GM21447 (cell line): ENCODE results near the gene IKZF2.

Experiments
- ATAC-seq: cut with Tn5 transposase; IDR thresholded peaks from one replicate; pipeline ENCODE4 v1.9.1; 2021; ENCODE audit not compliant: unreplicated experiment

The IKZF2 gene

GRCh38 chr2:213151437-213152064, at the start of gene IKZF2:
Gene IKZF2 (minus strand): TSS chr2:213151612. CDS start chr2:213148629, 2,983 bp downstream.
- ATAC-seq: peak; percentile 57

DNA sequence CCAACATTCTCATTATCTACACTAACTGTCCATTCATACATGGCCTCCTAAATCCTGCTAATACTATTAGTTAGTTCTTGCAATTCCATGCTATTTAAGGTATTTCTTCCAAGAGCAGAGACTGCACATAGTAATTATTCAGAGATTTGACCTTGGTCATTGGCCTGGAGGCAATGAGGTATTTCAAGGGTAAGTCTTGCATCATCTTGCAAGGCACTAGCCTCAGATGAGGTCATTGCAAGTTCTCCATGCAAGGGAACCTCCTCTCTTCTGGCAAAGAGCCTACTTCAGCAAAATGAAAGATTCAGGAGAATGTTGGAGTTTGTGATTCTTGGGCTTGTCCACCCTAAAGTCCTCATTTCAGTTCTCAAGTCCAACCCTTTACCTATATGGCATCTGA, 48.5 kb upstream of the IKZF2 start:
- ATAC-seq: no peak

DNA sequence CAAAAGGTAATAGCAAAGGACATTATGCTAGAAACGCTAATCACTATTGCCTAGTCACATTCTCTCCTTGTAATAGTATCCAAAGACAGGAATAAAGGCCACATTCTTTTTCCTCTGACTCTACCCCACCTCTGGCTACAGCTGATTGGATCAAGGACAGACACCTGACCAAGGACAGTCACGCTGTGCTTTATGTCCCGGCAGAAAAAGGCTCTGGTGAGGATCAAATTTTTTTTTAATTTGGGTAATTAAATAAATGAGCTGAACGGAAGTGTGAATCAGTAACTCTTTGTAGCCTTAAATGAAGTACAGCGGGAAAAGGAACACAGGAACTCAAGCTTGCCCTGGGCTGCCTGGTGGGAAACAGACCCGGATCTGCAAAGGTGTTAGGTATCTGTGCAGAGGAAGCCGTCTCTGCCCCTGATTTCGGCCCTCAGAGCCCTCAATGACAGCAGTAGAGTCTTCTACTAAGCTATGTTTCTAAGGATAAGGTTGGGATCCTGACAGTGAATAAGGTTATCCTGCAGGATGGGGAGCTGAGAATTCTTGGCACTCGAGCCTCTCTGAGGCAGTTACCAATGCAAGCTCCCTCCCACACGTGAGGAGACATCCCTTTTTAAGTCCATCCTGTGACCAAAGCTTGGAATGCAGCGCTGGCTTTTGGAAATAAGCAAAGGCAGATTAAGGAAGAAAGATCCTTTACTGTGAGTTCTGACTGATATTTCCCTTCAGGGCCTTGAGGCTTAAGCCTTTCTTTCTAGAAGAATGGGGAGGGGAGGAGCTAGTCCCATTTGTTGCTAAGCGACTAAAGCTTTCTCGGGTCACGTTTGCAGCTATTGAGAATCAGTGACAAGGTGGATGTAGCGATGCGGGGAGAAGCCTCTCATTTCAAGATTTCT, 37.8 kb upstream of the IKZF2 start:
- no peak for ATAC-seq

DNA sequence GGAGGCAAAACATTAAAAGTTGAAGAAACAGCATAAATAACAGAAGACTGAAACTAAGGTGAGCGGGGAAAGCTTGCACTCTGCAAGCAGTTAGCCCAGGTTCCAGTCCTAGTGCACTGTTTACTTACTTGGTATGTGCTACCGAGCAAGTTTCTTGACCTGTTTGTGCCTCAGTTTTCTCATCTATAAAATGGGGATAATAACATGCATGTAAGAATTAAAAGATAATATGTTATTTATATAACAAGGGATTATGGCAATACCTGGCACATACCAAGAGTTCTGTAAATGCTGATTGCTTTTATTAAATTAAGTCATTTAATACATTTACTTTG, 37.1 kb upstream of the IKZF2 start:
- no peak for ATAC-seq

DNA sequence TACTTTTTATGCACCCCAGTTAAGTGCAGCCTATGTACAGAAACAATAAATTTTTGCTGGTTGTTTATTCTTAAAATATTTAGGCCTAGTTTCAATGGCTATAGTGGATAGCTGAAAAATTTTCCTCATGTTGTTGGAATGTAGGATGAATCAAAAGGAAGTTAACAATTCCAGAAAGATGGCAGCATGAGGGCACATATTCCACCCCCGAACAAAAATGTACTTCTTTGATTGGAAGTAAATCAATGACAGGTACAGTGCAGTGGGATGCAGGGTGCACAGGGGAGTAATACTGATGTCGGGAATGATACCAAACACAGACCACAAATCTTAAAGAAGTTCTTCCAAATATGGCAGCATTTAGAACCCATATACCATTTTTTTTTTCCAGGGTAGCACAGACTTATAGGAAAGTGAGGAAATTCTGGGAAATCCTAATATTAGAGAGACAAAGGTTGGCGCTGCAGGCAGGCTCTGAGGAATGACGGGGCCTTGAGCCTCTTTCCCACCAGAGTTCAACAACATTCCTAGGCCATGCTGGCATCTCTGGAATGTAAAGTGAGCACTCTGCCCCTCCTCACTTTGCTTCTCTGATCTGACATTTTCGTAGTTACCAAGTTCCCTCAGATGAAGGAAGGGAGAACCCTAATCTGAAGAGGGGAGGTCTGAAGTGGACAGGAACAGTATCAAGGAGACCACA, 36.6 kb upstream of the IKZF2 start:
- no peak for ATAC-seq

- no peak for ATAC-seq
These were observed 36.0 kb upstream of the IKZF2 start for GRCh38 chr2:213187386-213187785.

DNA sequence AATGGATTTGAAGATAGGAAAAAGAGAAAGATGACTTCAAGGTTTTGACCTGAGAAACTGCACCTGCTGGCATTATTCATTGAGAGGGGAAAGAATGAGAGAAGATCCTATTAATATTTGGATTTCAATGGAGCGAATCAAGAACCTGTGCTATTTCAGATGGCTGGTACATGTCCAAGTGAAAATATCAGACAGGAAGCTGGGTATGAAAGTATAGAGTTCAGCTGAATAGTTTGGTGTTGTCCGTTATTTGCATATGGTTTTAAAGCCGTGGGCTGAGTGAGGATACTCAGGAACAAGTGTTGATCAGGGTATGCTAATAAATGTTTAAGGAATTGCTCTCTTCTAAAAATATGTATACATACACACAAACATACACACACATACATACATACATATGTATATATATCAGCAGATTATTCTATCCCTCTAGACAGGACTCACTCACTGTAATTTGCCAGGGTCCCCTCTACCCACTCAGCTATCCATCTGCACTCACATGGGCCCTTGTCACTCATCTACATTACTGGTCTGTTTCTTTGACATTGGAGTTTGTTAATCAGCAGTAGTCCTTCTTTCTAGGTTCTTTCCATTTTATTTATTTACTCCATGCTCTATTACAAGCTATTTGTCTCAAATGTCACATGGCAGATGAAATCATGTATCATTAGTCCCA, 33.9 kb upstream of the IKZF2 start:
- peak; percentile 98 for ATAC-seq

GRCh38 chr2:213181712-213182111, 30.3 kb upstream of the IKZF2 start:
- no peak for ATAC-seq

GRCh38 chr2:213177679-213178078, 26.3 kb upstream of the IKZF2 start:
- ATAC-seq: no peak

DNA sequence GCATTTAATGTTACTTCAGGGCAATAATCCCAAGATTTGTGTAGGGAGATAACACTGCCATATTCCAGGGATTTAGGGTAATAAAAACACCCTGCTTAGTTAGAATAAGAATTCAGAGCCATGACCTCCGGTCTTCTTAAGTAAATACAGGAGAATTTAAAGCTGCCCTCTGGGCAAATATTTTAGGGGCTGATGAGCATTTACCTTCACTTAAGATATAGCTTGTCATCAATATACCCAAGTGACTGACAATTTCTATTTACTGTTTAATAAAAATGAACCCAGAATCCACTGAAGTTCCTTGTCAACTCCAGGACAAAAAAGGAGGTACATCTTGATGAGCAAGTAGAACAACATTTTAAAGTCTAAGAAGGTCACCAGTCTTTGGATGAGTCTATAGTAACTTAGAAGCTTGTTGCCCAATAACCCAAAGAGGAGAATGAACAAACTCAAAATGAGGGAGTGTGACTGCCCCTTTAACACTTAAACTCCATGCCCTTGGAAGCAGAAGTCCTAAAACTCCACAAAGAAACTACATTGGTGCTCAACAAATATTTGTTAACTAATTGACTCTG, 24.3 kb upstream of the IKZF2 start:
- ATAC-seq: no peak

DNA sequence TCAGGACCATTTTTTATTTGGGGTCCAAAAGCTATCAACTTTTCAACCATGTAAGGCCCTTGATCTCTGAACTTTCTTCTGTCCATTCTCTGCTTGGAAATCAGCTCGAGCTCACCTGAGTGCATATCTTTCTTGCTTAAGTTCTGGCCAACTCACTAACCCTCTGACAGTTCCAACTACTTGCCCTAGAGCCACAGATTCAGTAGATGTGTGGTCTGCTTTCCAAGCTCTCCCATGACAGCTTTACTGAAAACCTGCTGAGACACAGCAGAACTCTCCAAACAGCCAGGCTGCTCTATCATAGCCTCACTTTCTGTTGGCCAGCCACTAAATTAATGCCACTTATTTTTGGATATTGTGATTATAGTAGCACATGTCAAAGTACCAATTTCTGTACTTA, 21.2 kb upstream of the IKZF2 start:
- no peak for ATAC-seq

DNA sequence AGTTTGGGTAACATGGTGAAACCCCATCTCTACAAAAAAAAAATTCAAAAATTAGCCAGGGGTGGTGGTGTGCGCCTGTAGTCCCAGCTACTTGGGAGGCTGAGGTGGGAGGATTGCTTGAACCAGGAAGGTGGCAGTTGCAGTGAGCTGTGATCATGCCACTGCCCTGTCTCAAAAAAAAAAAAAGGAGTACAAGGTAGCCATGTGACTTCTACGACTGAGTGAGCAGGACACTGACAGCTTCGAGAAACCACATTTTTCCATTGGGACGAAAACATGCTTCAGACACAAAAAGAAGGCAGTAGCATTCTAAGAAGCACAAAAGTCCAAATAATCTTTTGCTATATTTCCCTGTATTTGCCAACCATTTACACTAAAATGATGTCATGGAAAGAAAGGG, 19.7 kb upstream of the IKZF2 start:
- ATAC-seq: no peak

- ATAC-seq: no peak
These were observed 16.0 kb upstream of the IKZF2 start for GRCh38 chr2:213167271-213167930.

DNA sequence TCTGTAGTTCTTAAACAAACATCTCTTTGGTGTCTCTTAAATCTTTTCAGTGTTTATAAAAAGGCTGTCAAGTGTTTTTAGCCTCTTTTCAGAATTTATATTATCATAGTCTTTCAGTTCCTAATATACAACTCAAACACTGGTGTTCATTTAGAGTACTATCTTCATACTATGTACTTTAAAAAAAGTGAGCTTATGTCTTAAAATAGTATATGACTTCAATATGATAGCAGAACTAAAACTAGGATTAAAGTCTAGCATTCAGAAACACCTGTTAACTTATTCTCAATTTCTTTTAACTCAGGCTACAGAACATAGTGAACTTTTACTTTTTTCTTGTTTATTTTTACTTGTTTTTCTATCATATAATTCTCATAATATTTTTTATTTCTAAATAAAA, 14.7 kb upstream of the IKZF2 start:
- peak; percentile 99 for ATAC-seq

DNA sequence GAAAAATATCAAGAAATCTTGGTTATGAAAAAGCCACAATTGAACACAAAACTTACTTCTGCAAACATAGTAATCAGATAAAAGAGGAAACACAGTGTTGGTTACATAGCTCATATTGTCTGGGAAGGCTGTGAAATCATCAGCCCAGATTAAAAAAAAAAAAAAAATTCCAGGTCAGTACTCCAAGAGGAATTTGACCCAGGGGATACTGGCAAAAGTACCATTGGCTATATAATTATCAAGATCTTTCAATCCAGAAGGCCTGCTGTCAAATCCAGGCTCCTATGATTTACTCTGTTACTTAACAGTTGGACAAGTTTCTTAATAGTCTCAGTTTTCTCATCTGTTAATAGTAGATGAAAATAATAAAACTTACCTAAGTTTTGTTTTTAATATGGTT, 12.9 kb upstream of the IKZF2 start:
- no peak for ATAC-seq

DNA sequence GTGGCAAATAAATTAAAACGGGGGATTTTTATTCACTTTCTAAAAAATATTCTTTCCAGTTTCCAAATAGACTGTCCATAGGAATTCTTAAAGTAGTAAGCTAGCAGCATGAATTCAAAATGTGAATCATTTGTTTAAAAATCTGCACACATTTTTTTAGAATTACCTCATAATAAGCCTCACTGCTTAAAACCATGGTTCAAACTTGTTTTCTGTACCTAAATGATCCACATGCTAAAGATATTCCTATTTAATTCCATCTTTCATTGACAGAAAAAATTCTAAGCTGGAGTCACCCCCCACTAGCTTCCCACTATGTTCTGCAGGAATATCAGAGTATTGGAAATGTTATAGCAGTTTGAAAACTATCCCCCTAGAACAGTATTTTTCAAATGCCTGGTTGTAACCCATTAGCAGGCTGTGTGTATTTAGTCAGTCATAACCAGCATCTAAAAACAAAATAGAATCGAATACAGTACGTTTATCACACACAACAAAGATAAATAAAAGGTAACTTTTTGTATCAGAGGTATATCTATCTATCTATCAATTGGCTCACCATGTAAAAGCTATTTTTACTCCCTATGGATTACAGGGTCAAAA, 11.2 kb upstream of the IKZF2 start:
- ATAC-seq: no peak

DNA sequence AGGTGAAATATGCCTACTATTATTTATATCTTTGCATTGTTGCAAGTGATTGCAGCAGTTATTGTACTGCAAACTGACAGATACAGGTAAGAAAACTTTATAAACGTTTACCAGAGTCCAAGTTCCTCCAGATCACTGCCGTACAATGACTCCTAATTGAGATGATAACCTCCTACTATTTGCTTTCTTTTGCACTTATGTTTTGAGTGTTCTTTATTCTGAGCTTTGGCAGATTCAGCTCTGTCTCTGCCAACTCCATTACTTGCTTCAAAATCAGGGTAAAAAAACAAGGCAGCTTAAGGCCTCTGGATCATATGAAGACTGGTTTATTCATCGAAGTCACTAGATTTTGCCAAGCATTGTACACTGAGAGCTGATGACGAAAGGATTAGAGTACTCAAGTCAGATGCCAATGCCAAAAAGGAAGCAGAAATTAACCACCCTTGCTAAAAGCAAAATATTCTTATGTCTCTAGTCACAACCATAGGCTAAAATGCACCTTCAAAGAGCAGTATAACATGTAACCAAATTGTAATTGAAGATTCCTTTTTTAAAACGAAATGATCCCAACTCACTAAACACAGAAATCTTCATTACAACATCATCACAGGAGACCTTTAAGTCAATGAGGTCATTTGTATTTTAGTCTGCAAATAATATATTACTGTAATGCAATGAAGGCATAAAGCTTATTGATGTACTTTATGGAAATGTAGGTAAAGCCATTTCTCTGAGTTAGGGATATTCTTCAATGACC, 10.5 kb upstream of the IKZF2 start:
- ATAC-seq: no peak

DNA sequence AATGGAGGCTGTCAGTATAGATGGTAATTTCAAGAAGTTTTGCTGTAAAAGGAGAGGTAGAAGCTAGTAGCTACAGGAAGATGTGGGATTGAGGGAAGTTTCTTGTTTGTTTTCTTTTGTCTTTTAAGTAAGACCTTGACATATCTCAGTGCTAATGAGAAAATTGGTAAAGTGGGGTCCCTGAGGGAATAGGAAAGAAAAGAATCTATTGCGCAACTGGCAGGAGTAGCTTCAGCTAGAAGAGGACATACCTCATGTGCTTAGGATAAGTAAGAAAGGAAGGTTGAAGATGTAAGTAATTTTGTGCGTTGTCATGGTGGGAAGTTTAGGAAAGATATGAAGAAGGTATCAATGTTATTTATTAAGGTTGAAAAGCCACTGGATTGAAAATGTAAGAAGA, 8.4 kb upstream of the IKZF2 start:
- ATAC-seq: no peak

DNA sequence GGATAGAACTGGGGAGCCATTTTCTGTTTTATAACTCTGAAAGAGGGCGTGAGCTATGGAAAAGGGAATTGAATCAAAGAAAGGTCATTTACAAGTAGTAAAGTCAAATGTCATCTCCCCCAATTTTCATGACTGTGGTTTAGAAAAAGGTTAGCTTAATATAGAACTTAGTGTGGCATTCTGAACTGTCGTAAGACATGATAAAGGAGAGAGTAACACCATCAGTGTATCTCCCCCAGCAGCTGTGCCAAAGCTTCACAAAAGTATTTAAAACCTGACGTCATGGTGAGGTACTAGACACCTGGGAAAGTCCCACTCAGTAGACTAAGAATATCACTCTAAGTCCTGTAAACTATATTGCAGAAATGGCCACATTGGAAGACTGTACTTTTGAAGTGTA, 5.8 kb upstream of the IKZF2 start:
- peak; percentile 70 for ATAC-seq
